Left ventricle myocardium inferior (tissue), 1 donor: ENCODE measurements around the gene EOLA1. TPM values are rescaled to one million over a fixed set of nuclear protein-coding genes. Genes with fewer than 3 reads are reported as not detected.

Experiments
- DNase-seq: peaks from one replicate; pipeline ENCODE4 v3.0.0-alpha.2; 2020
- H3K27ac ChIP-seq: fragments of 200-600 bp; replicated peaks from 2 replicates; pipeline ENCODE4 v1.8.0; 2021
- H3K27me3 ChIP-seq: fragments of 200-600 bp; 2 replicates; pipeline ENCODE4 v1.8.0; 2021; ENCODE audit warnings: low read depth
- H3K36me3 ChIP-seq: fragments of 200-600 bp; 2 replicates; pipeline ENCODE4 v1.8.0; 2021
- H3K4me1 ChIP-seq: fragments of 200-600 bp; 2 replicates; pipeline ENCODE4 v1.8.0; 2021
- H3K4me3 ChIP-seq: fragments of 200-600 bp; 2 replicates; pipeline ENCODE4 v1.8.0; 2021; ENCODE audit warnings: mild to moderate bottlenecking, moderate library complexity
- H3K9me3 ChIP-seq: fragments of 200-600 bp; replicated peaks from 2 replicates; pipeline ENCODE4 v1.8.0; 2021
- CTCF ChIP-seq: fragments of 200-600 bp; IDR thresholded peaks from 2 replicates; pipeline ENCODE4 v1.8.0; 2021; ENCODE audit warnings: antibody characterized with exemption, mild to moderate bottlenecking, borderline replicate concordance
- intact Hi-C: fragments of 100-400 bp; cut with micrococcal nuclease; formaldehyde crosslinking; loops from one replicate; pipeline ENCODE4 v1.11.0; 2022
- total RNA-seq: library from RNA; stranded (reverse); fragmentation: NEBNext Ultra II Directional; extraction: Animal tissue kit (Norgen Biotek cat#: 25700); gene quantifications from one replicate; pipeline ENCODE4 v1.2.1, GENCODE V29; 2021
- donor health status: DM: no; HTN: yes; CAD: no; lungs with severe emphysema.

The EOLA1 gene
- total RNA-seq, 1 donor from 2014 or later = 31.3 TPM

DNA sequence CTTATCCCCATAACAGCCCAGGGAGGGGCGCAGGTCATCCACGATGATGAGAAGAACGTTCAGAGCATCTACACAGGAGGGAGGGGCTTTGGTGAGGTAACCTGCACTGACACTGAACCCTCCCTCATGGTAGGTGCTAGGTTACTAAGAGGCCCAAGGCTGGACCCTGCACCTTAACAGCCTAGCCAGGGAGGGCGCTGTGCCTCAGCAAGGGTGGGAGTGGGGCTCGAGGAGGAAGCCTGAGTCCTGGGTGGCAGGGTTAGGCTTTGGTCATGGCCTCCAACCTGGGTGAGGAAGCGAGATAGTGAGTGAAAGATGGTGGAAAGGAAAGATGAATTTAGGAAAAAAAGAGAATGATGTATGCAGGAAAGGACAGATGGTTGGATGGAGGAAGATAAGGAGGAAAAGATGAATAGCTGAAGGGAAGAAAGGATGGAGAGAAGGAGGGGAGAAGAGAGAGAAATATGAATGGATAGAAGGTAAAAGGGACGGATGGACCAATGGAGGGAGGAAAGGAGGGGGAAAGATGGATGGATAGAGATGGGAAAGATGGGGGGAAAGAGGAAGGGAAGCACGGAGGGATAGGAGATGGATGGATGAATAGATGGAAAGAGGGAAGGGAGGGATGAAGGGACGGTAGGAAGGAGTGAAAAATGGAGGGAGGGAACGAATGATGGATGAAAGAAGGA is 36.4 kb upstream of the EOLA1 start:
- Histone ChIP-seq H3K27ac (peak overlapping the region; percentile 91), H3K9me3 (no peaks in the 10 kb centered on the region), H3K4me3 (peak overlapping the region; percentile 78), H3K36me3 (peaks cover 17% of the 10 kb centered on the region), H3K27me3 (no peaks in the 10 kb centered on the region), H3K4me1 (peaks cover 16% of the 10 kb centered on the region)
- DNase-seq = no peak
- peak; percentile 15 for TF ChIP-seq CTCF
- intact Hi-C loops = no loop called here

GRCh38 chrX:149504915-149505651 is 35.7 kb upstream of the EOLA1 start, which contains the start of gene IDS:
Gene IDS, minus strand, starts transcription at chrX:149505306. Its CDS starts 169 bp downstream, at chrX:149505137.
- Histone ChIP-seq H3K4me1 (peaks cover 16% of the 10 kb centered on the region), H3K36me3 (peaks cover 14% of the 10 kb centered on the region), H3K4me3 (peak within 1 kb of the TSS; percentile 78), H3K9me3 (no peaks in the 10 kb centered on the region), H3K27me3 (no peaks in the 10 kb centered on the region), H3K27ac (peak within 1 kb of the TSS; percentile 91)
- TF ChIP-seq CTCF = no peak
- peak; percentile 90 for DNase-seq
- intact Hi-C loops = no loop called here

DNA sequence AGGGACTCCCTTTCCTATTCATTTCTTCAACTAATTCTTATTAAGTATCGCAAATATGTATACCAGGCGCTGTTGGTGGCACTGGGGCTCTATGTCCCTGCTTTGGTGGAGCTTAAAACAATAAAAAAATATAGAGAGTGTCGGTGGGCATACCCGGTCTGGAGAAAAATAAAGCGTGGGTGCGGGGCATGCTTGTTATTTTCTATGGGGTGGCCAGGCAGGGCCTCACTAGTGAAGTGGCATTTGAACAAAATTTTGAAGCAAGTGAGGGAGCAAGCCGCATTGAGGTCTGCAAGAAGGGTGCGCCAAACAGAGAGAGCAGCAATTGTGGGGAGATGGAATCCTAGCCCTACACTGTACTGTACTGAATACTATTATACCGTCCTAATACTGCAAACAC is 35.1 kb upstream of the EOLA1 start:
- intact Hi-C loops = no loop called here
- Histone ChIP-seq H3K27me3 (no peaks in the 10 kb centered on the region), H3K4me3 (peak overlapping the region; percentile 78), H3K27ac (peak overlapping the region; percentile 91), H3K36me3 (peaks cover 8% of the 10 kb centered on the region), H3K4me1 (peaks cover 16% of the 10 kb centered on the region), H3K9me3 (no peaks in the 10 kb centered on the region)
- DNase-seq = no peak
- TF ChIP-seq CTCF = no peak

DNA sequence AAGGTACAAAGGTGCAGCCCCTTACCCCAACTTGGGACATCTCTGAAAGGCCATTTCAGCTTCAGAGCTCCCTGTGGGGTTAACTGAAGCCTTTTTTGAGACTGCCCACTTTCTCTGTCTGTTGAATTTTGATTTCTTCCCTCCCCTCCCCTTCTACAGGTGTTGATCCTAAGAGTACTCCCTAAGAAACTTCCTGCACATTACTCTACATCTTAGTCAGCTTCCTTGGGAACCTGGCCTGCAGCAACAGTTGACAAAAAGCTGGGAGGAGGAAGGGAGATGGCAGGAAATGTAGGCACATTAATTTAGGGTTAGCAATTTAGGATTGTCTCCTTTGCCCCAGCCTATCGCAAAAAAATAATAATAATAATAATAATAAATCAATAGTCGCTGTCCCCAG is 34.5 kb upstream of the EOLA1 start:
- Histone ChIP-seq H3K9me3 (no peaks in the 10 kb centered on the region), H3K4me3 (no peak overlapping the region), H3K27ac (no peak overlapping the region), H3K27me3 (no peaks in the 10 kb centered on the region), H3K4me1 (peaks cover 16% of the 10 kb centered on the region), H3K36me3 (peaks cover 5% of the 10 kb centered on the region)
- DNase-seq = no peak
- intact Hi-C loops = no loop called here
- no peak for TF ChIP-seq CTCF

DNA sequence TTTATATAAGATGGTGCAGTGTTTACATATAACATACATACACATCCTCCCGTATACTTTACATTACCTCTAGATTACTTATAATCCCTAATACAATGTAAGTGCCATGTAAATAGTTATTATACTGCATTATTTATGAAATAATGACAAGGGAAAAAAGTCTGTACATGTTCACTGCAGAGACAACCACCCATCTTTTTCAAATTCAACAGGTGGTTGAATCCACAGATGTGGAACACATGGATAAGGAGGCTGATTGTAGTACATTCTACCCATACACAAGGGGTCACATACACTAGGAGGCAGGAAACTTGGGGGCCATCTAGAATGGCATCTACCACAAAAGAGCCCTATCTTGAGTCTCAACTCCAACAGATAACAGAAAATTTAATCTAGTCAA is 32.3 kb upstream of the EOLA1 start:
- H3K27ac ChIP-seq = no peak overlapping the region

More for the DNA sequence above, 32.3 kb upstream of the EOLA1 start:
- intact Hi-C loops = no loop called here
- no peaks in the 10 kb centered on the region for H3K27me3 ChIP-seq
- H3K9me3 ChIP-seq = no peaks in the 10 kb centered on the region
- no peak overlapping the region for H3K4me3 ChIP-seq
- peaks cover 8% of the 10 kb centered on the region for H3K4me1 ChIP-seq
- no peak for TF ChIP-seq CTCF
- no peaks in the 10 kb centered on the region for H3K36me3 ChIP-seq
- no peak for DNase-seq
